Omental fat pad (tissue), 4 donors: ENCODE measurements around the gene PELI3. TPM values are rescaled to one million over a fixed set of nuclear protein-coding genes. Genes with fewer than 3 reads are reported as not detected.

Experiments
- ATAC-seq: fragments of 150-250 bp; one replicate; pipeline ENCODE4 v1.9.1; 2016; ENCODE audit warnings: mild to moderate bottlenecking, moderate library complexity; ENCODE audit not compliant: low FRiP score
- DNase-seq: peaks from one replicate; pipeline ENCODE4 v3.0.0-alpha.2; 2019; ENCODE audit warnings: low spot score
- total RNA-seq, 4 donors: library from RNA; depleted of rRNA; stranded (reverse); fragments of >200 nt; gene quantifications; one replicate each; pipeline ENCODE4 v1.1.0, GENCODE V29; 2016
- TF ChIP-seq, protein P1 (sequence below), 3 donors: fragments of 450-650 bp; IDR thresholded peaks; one replicate each; pipeline ENCODE4 v1.5.1; 2016 to 2017; ENCODE audit warnings: antibody characterized with exemption in 3 of 3, mild to moderate bottlenecking in 3 of 3, moderate library complexity in 2 of 3

The PELI3 gene
- total RNA-seq, 4 donors from 2014 or later = 9.2 to 16.3 (median 12.5) TPM

GRCh38 chr11:66464916-66465315 lies 1.8 kb upstream of the PELI3 start:
- TF ChIP-seq, protein P1, sequence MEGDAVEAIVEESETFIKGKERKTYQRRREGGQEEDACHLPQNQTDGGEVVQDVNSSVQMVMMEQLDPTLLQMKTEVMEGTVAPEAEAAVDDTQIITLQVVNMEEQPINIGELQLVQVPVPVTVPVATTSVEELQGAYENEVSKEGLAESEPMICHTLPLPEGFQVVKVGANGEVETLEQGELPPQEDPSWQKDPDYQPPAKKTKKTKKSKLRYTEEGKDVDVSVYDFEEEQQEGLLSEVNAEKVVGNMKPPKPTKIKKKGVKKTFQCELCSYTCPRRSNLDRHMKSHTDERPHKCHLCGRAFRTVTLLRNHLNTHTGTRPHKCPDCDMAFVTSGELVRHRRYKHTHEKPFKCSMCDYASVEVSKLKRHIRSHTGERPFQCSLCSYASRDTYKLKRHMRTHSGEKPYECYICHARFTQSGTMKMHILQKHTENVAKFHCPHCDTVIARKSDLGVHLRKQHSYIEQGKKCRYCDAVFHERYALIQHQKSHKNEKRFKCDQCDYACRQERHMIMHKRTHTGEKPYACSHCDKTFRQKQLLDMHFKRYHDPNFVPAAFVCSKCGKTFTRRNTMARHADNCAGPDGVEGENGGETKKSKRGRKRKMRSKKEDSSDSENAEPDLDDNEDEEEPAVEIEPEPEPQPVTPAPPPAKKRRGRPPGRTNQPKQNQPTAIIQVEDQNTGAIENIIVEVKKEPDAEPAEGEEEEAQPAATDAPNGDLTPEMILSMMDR (IDR thresholded peaks at IDR 0.05) = no peak
- DNase-seq (no peak), ATAC-seq (no peak)

DNA sequence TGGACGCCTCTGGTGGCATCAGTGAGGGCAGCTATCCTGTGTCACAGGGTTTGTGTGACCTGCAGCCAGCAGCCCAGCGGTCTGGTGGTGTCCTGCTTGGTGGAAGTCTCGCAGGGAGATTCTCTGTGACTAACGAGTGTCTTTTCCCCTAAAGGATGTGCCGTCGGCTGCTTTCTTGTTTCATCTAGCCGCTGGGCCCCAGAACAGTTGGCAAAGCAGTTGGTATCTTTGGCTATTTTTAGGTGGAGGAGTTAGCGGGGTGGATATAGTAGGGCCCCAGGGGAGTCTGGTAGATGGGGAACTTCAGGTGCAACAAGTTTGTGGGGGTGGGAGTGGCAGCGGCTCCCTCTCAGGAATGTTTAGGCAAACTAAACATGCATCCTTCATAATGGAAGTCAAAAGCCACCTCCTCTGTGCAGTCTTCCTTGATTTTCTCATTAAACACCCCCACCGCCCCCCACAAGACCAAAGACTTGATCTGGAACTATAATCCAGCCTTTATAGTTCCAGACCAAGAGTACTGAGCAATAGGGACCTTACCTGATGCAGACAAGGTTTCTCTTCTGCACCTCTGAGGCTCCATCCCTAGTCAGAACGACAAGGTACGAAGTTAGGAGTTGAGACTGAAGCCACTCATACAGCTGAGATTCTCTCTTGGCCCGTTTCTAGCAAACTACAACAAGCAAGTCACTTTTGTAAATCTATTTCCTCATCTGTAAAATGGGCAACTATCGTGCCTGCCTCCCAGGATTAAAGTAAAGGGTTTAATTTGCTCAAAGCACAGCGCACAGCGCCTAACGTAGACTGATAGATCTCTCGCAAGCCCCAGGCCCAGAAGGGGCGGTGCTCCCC lies 1.1 kb upstream of the PELI3 start:
- TF ChIP-seq, protein P1 (IDR thresholded peaks at IDR 0.05) = no peak
- ATAC-seq (no peak), DNase-seq (no peak)

DNA sequence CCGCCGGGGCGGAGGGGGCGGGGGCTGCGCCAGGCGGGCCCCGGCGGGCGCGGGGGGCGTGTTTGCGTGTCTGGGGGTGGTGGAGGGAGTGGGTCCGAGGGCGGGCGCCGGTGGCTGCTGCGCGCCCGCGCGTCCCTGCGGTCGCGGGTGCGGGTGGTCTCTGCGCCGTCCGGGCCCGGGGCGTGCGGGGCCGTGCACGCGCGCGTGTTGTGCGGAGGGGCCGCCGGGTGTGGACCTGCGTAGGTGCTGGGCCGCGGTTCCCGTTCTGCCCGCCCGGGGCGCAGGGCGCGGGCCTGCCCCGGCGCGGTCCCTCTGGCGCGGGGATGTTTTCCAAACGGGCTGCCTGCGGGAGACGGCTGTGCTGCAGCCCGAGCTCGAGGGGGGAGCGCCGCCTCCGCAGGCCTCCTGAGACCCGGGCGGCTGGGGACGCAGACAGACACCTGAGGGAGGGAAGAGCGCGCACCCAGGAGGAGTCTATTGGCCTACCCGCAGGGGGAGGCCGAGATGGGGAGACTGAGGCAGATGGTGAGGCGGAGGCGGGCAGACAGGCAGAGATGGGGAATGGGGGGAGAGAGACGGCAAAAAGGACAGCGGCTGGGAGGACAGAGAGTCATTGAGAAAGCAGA lies 442 bp downstream of the PELI3 start:
- DNase-seq (no peak), ATAC-seq (peak; percentile 55)
- TF ChIP-seq, protein P1 (IDR thresholded peaks at IDR 0.05) = peak in 1 of 3 donors; percentile 19

DNA sequence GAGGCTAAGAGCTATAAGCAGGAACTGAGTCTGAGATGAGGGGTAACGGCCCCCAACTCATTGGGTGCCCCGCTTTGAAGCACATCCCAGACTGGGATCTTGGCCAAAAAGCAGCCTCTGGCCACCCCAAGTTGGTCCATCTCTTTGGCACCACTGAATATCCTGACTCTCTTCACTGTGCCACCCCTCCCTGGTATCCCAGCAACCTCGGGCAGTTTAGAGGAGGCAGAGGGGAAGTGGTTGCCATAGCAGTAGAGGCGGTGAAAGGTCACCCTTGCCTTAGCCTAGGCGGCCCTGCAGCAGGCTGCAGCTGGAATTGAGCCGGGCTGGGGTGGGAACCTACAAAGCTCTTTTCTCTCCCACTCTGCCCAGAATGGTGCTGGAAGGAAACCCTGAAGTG lies 1.1 kb downstream of the PELI3 start:
- DNase-seq (no peak), ATAC-seq (no peak)
- TF ChIP-seq, protein P1 (IDR thresholded peaks at IDR 0.05) = no peak

GRCh38 chr11:66468691-66469090 lies 2.0 kb downstream of the PELI3 start:
- no peak for DNase-seq
- TF ChIP-seq, protein P1 (IDR thresholded peaks at IDR 0.05) = no peak
- no peak for ATAC-seq

- ATAC-seq = no peak
- DNase-seq = no peak
- TF ChIP-seq, protein P1 (IDR thresholded peaks at IDR 0.05) = no peak
Measured at GRCh38 chr11:66469441-66469840, 2.7 kb downstream of the PELI3 start.
